Colonic mucosa (tissue), 4 donors: ENCODE data around the gene SCRT2. TPM values are rescaled to one million over a fixed set of nuclear protein-coding genes. Genes with fewer than 3 reads are reported as not detected.

Experiments
- DNase-seq: peaks from one replicate; pipeline ENCODE4 v3.0.0-alpha.2; 2020
- H3K27ac ChIP-seq: fragments of 200-600 bp; one replicate; pipeline ENCODE4 v1.8.0; 2021
- H3K27me3 ChIP-seq: fragments of 200-600 bp; one replicate; pipeline ENCODE4 v1.8.0; 2021
- H3K36me3 ChIP-seq: fragments of 200-600 bp; one replicate; pipeline ENCODE4 v1.8.0; 2021
- H3K4me1 ChIP-seq: fragments of 200-600 bp; one replicate; pipeline ENCODE4 v1.8.0; 2021; ENCODE audit warnings: mild to moderate bottlenecking
- H3K4me3 ChIP-seq: fragments of 200-600 bp; one replicate; pipeline ENCODE4 v1.8.0; 2021
- H3K9ac ChIP-seq, 2 donors: one replicate each; pipeline ENCODE4 v1.7.0; 2013; ENCODE audit warnings: control low read depth in 2 of 2, low read depth in 2 of 2, low read length in 2 of 2
- H3K9me3 ChIP-seq: fragments of 200-600 bp; one replicate; pipeline ENCODE4 v1.8.0; 2021
- CTCF ChIP-seq: fragments of 200-600 bp; IDR thresholded peaks from one replicate; pipeline ENCODE4 v1.8.0; 2022; ENCODE audit warnings: antibody characterized with exemption, mild to moderate bottlenecking
- intact Hi-C: fragments of 100-400 bp; cut with DNase I; formaldehyde crosslinking; loops from one replicate; pipeline ENCODE4 v1.14.1; 2022
- total RNA-seq, 2 donors: library from RNA; stranded (reverse); fragmentation: NEBNext Ultra II Directional in 1 of 2; extraction: Animal tissue kit (Norgen Biotek cat#: 25700) in 1 of 2; gene quantifications; one replicate each; pipeline ENCODE4 v1.2.1, GENCODE V29; 2021
- donor health status: healthy.
- donor health status: DM: no; HTN: no; CAD: no.
- donor health status: DM: no; HTN: no; CAD: no.

Gene SCRT2
- total RNA-seq, 2 donors from 2014 or later: not detected

GRCh38 chr20:655726-656624 is 19.6 kb downstream of the SCRT2 start:
- Histone ChIP-seq H3K9ac (no peak overlapping the region), H3K36me3 (no peaks in the 10 kb centered on the region), H3K27ac (no peak overlapping the region), H3K4me3 (no peak overlapping the region), H3K27me3 (peaks cover 9% of the 10 kb centered on the region), H3K4me1 (no peaks in the 10 kb centered on the region), H3K9me3 (no peaks in the 10 kb centered on the region)
- DNase-seq: no peak
- intact Hi-C loops: no loop called here
- no peak for TF ChIP-seq CTCF

GRCh38 chr20:654417-654750 is 21.2 kb downstream of the SCRT2 start:
- DNase-seq: no peak
- intact Hi-C loops: loop anchor here (5.0 kb wide), 1 partner anchor 107 kb away; no protein-coding TSS in a partner anchor
- H3K4me3 ChIP-seq: no peak overlapping the region
- H3K4me1 ChIP-seq: no peaks in the 10 kb centered on the region
- TF ChIP-seq CTCF: no peak
- no peaks in the 10 kb centered on the region for H3K9me3 ChIP-seq
- peaks cover 9% of the 10 kb centered on the region for H3K27me3 ChIP-seq
- H3K27ac ChIP-seq: no peak overlapping the region
- no peaks in the 10 kb centered on the region for H3K36me3 ChIP-seq
- no peak overlapping the region for H3K9ac ChIP-seq

- H3K9me3 ChIP-seq: no peaks in the 10 kb centered on the region
- H3K4me3 ChIP-seq: peak overlapping the region; percentile 65
- DNase-seq: peak; percentile 30
- H3K27ac ChIP-seq: peak overlapping the region; percentile 57
- peak overlapping the region; percentile 73 to 79 for H3K9ac ChIP-seq
- TF ChIP-seq CTCF: no peak
- H3K36me3 ChIP-seq: no peaks in the 10 kb centered on the region
- H3K27me3 ChIP-seq: peaks cover 6% of the 10 kb centered on the region
- intact Hi-C loops: loop anchor here (5.0 kb wide), 1 partner anchor 107 kb away; no protein-coding TSS in a partner anchor
- H3K4me1 ChIP-seq: no peaks in the 10 kb centered on the region
These were observed 21.8 kb downstream of the SCRT2 start for GRCh38 chr20:653590-654416.

- intact Hi-C loops: loop anchor here (5.0 kb wide), 1 partner anchor 106 kb away; no protein-coding TSS in a partner anchor
- Histone ChIP-seq H3K27me3 (no peaks in the 10 kb centered on the region), H3K4me3 (peak within 1 kb of the TSS; percentile 65), H3K9ac (peak within 1 kb of the TSS; percentile 79 to 97), H3K9me3 (no peaks in the 10 kb centered on the region), H3K27ac (peak within 1 kb of the TSS; percentile 57), H3K36me3 (no peaks in the 10 kb centered on the region), H3K4me1 (no peaks in the 10 kb centered on the region)
- TF ChIP-seq CTCF: peak; percentile 44
- peak; percentile 89 for DNase-seq
These were observed 22.5 kb downstream of the SCRT2 start, which contains the start of gene SRXN1 for GRCh38 chr20:653110-653589. Gene SRXN1, minus strand, starts transcription at chr20:653200. Its CDS starts 15 bp downstream, at chr20:653185.

- Histone ChIP-seq H3K27me3 (no peaks in the 10 kb centered on the region), H3K36me3 (no peaks in the 10 kb centered on the region), H3K4me1 (no peaks in the 10 kb centered on the region), H3K9me3 (no peaks in the 10 kb centered on the region), H3K9ac (peak overlapping the region; percentile 76 to 97), H3K27ac (peak overlapping the region; percentile 57), H3K4me3 (peak overlapping the region; percentile 65)
- TF ChIP-seq CTCF: no peak
- intact Hi-C loops: loop anchor here (5.0 kb wide), 1 partner anchor 105 kb away; no protein-coding TSS in a partner anchor
- DNase-seq: peak; percentile 37
These were observed 22.9 kb downstream of the SCRT2 start for GRCh38 chr20:652615-653109.
